ENCODE measurements around the gene RGS7. TPM values are rescaled to one million over a fixed set of nuclear protein-coding genes. Genes with fewer than 3 reads are reported as not detected.

RGS7 gene
- total RNA-seq, 2 experiments from 2014 or later = not detected

DNA sequence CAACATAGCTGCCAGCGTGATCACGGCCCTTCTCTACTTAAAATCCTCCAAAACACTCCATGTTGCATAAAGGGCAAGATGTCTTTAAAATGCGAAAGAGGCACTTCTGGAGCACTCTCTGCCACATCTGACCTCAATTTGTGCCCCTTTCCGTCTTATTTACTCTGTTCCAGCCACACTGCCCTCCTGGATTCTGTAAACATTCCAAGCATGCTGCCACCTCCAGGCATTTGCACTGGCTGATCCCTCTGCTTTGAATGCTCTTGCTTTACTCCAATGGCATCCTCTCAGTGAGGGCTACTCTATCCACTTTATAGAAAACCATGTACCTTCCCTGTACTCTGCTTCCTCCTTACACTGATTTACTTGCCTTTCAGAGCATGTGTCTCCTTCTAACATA, 5.3 kb upstream of the RGS7 start:
- intact Hi-C loops (cut with micrococcal nuclease; ENCODE audit: unreplicated experiment) = no loop called here
- BruUV-seq (replicated peaks) = no TSS peak
- no peaks in the 10 kb centered on the region for H3K4me1 ChIP-seq (ENCODE audit: insufficient read depth, low read length, poor library complexity, severe bottlenecking)
- no peak for TF ChIP-seq EZH2phosphoT487 (IDR thresholded peaks at IDR 0.05; ENCODE audit: borderline replicate concordance, low read depth, low read length)
- TF ChIP-seq, protein P1, sequence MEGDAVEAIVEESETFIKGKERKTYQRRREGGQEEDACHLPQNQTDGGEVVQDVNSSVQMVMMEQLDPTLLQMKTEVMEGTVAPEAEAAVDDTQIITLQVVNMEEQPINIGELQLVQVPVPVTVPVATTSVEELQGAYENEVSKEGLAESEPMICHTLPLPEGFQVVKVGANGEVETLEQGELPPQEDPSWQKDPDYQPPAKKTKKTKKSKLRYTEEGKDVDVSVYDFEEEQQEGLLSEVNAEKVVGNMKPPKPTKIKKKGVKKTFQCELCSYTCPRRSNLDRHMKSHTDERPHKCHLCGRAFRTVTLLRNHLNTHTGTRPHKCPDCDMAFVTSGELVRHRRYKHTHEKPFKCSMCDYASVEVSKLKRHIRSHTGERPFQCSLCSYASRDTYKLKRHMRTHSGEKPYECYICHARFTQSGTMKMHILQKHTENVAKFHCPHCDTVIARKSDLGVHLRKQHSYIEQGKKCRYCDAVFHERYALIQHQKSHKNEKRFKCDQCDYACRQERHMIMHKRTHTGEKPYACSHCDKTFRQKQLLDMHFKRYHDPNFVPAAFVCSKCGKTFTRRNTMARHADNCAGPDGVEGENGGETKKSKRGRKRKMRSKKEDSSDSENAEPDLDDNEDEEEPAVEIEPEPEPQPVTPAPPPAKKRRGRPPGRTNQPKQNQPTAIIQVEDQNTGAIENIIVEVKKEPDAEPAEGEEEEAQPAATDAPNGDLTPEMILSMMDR (conservative IDR thresholded peaks at IDR 0.05; ENCODE audit: low read length) = no peak
- POLR2A ChIA-PET = no interaction called here
- CTCF ChIA-PET (ENCODE audit: unreplicated experiment) = no interaction called here
- no peak overlapping the region for H3K4me2 ChIP-seq (ENCODE audit: low read length)
- no peaks in the 10 kb centered on the region for H4K20me1 ChIP-seq (ENCODE audit: insufficient read depth, low read length)
- no peak overlapping the region for H3K4me3 ChIP-seq (ENCODE audit: low read depth, low read length, poor library complexity, severe bottlenecking)
- H3K9me3 ChIP-seq (ENCODE audit: low read length) = no peaks in the 10 kb centered on the region
- H2AFZ ChIP-seq (ENCODE audit: low read length) = no peak overlapping the region
- H3K36me3 ChIP-seq (ENCODE audit: insufficient read depth, low read length) = no peaks in the 10 kb centered on the region
- H3K9me2 ChIP-seq (ENCODE audit: insufficient read depth, low read length) = no peaks in the 10 kb centered on the region
- no peak for DNase-seq (ENCODE audit: low spot score)
- H3K79me2 ChIP-seq (ENCODE audit: insufficient read depth, low read depth, low read length) = no peaks in the 10 kb centered on the region
- no peak overlapping the region for H3K27ac ChIP-seq (ENCODE audit: low read depth, low read length, poor library complexity, severe bottlenecking)

- Histone ChIP-seq H3K79me2 (ENCODE audit: insufficient read depth, low read depth, low read length) (no peaks in the 10 kb centered on the region), H3K9me3 (ENCODE audit: low read length) (no peaks in the 10 kb centered on the region), H3K4me1 (ENCODE audit: insufficient read depth, low read length, poor library complexity, severe bottlenecking) (no peaks in the 10 kb centered on the region), H3K27ac (ENCODE audit: low read depth, low read length, poor library complexity, severe bottlenecking) (no peak overlapping the region), H3K9me2 (ENCODE audit: insufficient read depth, low read length) (no peaks in the 10 kb centered on the region), H3K36me3 (ENCODE audit: insufficient read depth, low read length) (no peaks in the 10 kb centered on the region), H4K20me1 (ENCODE audit: insufficient read depth, low read length) (no peaks in the 10 kb centered on the region), H3K4me3 (ENCODE audit: low read depth, low read length, poor library complexity, severe bottlenecking) (no peak overlapping the region), H2AFZ (ENCODE audit: low read length) (no peak overlapping the region), H3K4me2 (ENCODE audit: low read length) (no peak overlapping the region)
- ChIA-PET CTCF (ENCODE audit: unreplicated experiment) (no interaction called here), POLR2A (no interaction called here)
- no TSS peak for BruUV-seq (replicated peaks)
- intact Hi-C loops (cut with micrococcal nuclease; ENCODE audit: unreplicated experiment) = no loop called here
- no peak for DNase-seq (ENCODE audit: low spot score)
- TF ChIP-seq EZH2phosphoT487 (IDR thresholded peaks at IDR 0.05; ENCODE audit: borderline replicate concordance, low read depth, low read length) = no peak
- TF ChIP-seq, protein P1 (conservative IDR thresholded peaks at IDR 0.05; ENCODE audit: low read length) = no peak
Observed at GRCh38 chr1:241357366-241358340, 648 bp upstream of the RGS7 start.

DNA sequence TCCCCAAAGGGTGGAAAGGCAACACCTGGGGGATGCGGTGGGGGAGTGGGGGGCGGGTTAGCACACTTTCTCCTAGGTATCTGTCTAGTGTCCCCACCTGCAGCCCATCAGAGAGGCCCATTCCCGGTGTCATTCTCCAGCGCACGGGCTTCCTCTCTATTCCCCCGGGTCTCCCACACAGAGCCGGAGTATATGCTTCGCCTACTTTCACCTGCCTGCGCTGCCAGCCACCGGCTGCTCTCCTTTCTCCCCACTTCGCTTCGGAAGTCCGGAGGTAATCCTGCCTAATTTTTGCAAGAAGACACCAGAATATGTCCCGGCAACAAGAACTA, 852 bp downstream of the RGS7 start:
- CTCF ChIA-PET (ENCODE audit: unreplicated experiment) = no interaction called here
- Histone ChIP-seq H3K4me1 (ENCODE audit: insufficient read depth, low read length, poor library complexity, severe bottlenecking) (no peaks in the 10 kb centered on the region), H3K27ac (ENCODE audit: low read depth, low read length, poor library complexity, severe bottlenecking) (no peak overlapping the region), H3K9me3 (ENCODE audit: low read length) (no peaks in the 10 kb centered on the region), H3K4me3 (ENCODE audit: low read depth, low read length, poor library complexity, severe bottlenecking) (no peak overlapping the region), H2AFZ (ENCODE audit: low read length) (no peak overlapping the region), H3K79me2 (ENCODE audit: insufficient read depth, low read depth, low read length) (no peaks in the 10 kb centered on the region), H3K4me2 (ENCODE audit: low read length) (no peak overlapping the region), H3K36me3 (ENCODE audit: insufficient read depth, low read length) (no peaks in the 10 kb centered on the region), H4K20me1 (ENCODE audit: insufficient read depth, low read length) (no peaks in the 10 kb centered on the region), H3K9me2 (ENCODE audit: insufficient read depth, low read length) (no peaks in the 10 kb centered on the region)
- intact Hi-C loops (cut with micrococcal nuclease; ENCODE audit: unreplicated experiment) = no loop called here
- POLR2A ChIA-PET = interaction anchor here (0.7 kb wide), 1 partner anchor 686 kb away, joined by 7 read pairs; no protein-coding TSS in a partner anchor
- DNase-seq (ENCODE audit: low spot score) = no peak
- no TSS peak for BruUV-seq (replicated peaks)
- TF ChIP-seq, protein P1 (conservative IDR thresholded peaks at IDR 0.05; ENCODE audit: low read length) = no peak
- no peak for TF ChIP-seq EZH2phosphoT487 (IDR thresholded peaks at IDR 0.05; ENCODE audit: borderline replicate concordance, low read depth, low read length)
